ENCODE measurements around the gene RAB35.

DNA sequence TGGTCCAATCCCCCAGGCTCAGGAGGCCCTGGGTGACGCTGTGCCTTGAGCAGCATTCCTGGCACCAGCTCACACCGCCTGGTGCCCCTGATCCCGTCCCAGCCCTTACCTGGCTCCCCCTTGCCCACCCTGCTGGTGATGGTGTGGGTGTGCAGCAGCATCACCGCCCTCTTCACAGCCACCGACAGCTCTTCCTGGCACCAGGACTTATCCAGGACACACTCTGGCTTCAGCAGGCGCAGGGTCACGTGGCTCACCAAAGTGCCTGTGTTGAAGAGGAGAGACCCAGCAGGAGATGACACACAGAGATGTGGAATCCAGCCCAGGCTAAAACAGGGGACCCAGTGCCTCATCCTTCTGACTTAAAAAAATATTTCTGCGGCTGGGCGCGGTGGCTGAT is 41.8 kb upstream of the RAB35 start:
- TF ChIP-seq, protein P1, sequence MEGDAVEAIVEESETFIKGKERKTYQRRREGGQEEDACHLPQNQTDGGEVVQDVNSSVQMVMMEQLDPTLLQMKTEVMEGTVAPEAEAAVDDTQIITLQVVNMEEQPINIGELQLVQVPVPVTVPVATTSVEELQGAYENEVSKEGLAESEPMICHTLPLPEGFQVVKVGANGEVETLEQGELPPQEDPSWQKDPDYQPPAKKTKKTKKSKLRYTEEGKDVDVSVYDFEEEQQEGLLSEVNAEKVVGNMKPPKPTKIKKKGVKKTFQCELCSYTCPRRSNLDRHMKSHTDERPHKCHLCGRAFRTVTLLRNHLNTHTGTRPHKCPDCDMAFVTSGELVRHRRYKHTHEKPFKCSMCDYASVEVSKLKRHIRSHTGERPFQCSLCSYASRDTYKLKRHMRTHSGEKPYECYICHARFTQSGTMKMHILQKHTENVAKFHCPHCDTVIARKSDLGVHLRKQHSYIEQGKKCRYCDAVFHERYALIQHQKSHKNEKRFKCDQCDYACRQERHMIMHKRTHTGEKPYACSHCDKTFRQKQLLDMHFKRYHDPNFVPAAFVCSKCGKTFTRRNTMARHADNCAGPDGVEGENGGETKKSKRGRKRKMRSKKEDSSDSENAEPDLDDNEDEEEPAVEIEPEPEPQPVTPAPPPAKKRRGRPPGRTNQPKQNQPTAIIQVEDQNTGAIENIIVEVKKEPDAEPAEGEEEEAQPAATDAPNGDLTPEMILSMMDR (IDR thresholded peaks at IDR 0.05; ENCODE audit: insufficient read depth, low read length): no peak
- TF ChIP-seq POLR2AphosphoS5 (IDR thresholded peaks at IDR 0.05; ENCODE audit: low read depth) (no peak), GABPA (IDR thresholded peaks at IDR 0.05; ENCODE audit: low read depth) (no peak), SPI1 (IDR thresholded peaks at IDR 0.05; ENCODE audit: borderline replicate concordance, low read depth) (no peak)
- TF ChIP-seq, protein P2, sequence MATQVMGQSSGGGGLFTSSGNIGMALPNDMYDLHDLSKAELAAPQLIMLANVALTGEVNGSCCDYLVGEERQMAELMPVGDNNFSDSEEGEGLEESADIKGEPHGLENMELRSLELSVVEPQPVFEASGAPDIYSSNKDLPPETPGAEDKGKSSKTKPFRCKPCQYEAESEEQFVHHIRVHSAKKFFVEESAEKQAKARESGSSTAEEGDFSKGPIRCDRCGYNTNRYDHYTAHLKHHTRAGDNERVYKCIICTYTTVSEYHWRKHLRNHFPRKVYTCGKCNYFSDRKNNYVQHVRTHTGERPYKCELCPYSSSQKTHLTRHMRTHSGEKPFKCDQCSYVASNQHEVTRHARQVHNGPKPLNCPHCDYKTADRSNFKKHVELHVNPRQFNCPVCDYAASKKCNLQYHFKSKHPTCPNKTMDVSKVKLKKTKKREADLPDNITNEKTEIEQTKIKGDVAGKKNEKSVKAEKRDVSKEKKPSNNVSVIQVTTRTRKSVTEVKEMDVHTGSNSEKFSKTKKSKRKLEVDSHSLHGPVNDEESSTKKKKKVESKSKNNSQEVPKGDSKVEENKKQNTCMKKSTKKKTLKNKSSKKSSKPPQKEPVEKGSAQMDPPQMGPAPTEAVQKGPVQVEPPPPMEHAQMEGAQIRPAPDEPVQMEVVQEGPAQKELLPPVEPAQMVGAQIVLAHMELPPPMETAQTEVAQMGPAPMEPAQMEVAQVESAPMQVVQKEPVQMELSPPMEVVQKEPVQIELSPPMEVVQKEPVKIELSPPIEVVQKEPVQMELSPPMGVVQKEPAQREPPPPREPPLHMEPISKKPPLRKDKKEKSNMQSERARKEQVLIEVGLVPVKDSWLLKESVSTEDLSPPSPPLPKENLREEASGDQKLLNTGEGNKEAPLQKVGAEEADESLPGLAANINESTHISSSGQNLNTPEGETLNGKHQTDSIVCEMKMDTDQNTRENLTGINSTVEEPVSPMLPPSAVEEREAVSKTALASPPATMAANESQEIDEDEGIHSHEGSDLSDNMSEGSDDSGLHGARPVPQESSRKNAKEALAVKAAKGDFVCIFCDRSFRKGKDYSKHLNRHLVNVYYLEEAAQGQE (IDR thresholded peaks at IDR 0.05; ENCODE audit: insufficient replicate concordance, low read depth): no peak

Data from HL-60 (cell line).